ENCODE results near the gene ZNF827.

The ZNF827 gene

GRCh38 chr4:145774473-145774872, 164.2 kb downstream of the ZNF827 start:
- H3K27me3 ChIP-seq (ENCODE audit: control insufficient read depth, insufficient read depth, low read length), result no peaks in the 10 kb centered on the region
- H3K4me3 ChIP-seq (ENCODE audit: low read depth, low read length), result no peak overlapping the region
- H3K9me3 ChIP-seq (ENCODE audit: control insufficient read depth, low read length), result no peaks in the 10 kb centered on the region
- no peak overlapping the region for H3K27ac ChIP-seq
- H3K4me2 ChIP-seq (ENCODE audit: low read length), result no peak overlapping the region
- no peak overlapping the region for H3K9ac ChIP-seq
- no peaks in the 10 kb centered on the region for H3K36me3 ChIP-seq (ENCODE audit: control insufficient read depth, insufficient read depth, low read length)
- no peaks in the 10 kb centered on the region for H3K4me1 ChIP-seq
- no peak overlapping the region for H2AFZ ChIP-seq
- no peaks in the 10 kb centered on the region for H3K79me2 ChIP-seq
- TF ChIP-seq CTCF (IDR thresholded peaks at IDR 0.05), result no peak

GRCh38 chr4:145773581-145774234, 164.9 kb downstream of the ZNF827 start:
- no peak overlapping the region for H2AFZ ChIP-seq
- H3K4me2 ChIP-seq (ENCODE audit: low read length), result no peak overlapping the region
- TF ChIP-seq CTCF (IDR thresholded peaks at IDR 0.05), result no peak
- no peaks in the 10 kb centered on the region for H3K27me3 ChIP-seq (ENCODE audit: control insufficient read depth, insufficient read depth, low read length)
- no peaks in the 10 kb centered on the region for H3K79me2 ChIP-seq
- no peaks in the 10 kb centered on the region for H3K36me3 ChIP-seq (ENCODE audit: control insufficient read depth, insufficient read depth, low read length)
- H3K4me1 ChIP-seq, result no peaks in the 10 kb centered on the region
- no peak overlapping the region for H3K9ac ChIP-seq
- H3K4me3 ChIP-seq (ENCODE audit: low read depth, low read length), result no peak overlapping the region
- no peak overlapping the region for H3K27ac ChIP-seq
- no peaks in the 10 kb centered on the region for H3K9me3 ChIP-seq (ENCODE audit: control insufficient read depth, low read length)

- Histone ChIP-seq H3K4me3 (ENCODE audit: low read depth, low read length) (no peak overlapping the region), H2AFZ (no peak overlapping the region), H3K27ac (no peak overlapping the region), H3K4me2 (ENCODE audit: low read length) (no peak overlapping the region), H3K27me3 (ENCODE audit: control insufficient read depth, insufficient read depth, low read length) (no peaks in the 10 kb centered on the region), H3K9ac (no peak overlapping the region), H3K36me3 (ENCODE audit: control insufficient read depth, insufficient read depth, low read length) (no peaks in the 10 kb centered on the region), H3K9me3 (ENCODE audit: control insufficient read depth, low read length) (no peaks in the 10 kb centered on the region), H3K79me2 (no peaks in the 10 kb centered on the region), H3K4me1 (no peaks in the 10 kb centered on the region)
- no peak for TF ChIP-seq CTCF (IDR thresholded peaks at IDR 0.05)
These were observed 166.3 kb downstream of the ZNF827 start for GRCh38 chr4:145772347-145772746.

- no peaks in the 10 kb centered on the region for H3K79me2 ChIP-seq
- H3K4me2 ChIP-seq (ENCODE audit: low read length), result no peak overlapping the region
- no peak overlapping the region for H3K27ac ChIP-seq
- no peaks in the 10 kb centered on the region for H3K9me3 ChIP-seq (ENCODE audit: control insufficient read depth, low read length)
- no peak overlapping the region for H3K4me3 ChIP-seq (ENCODE audit: low read depth, low read length)
- no peaks in the 10 kb centered on the region for H3K4me1 ChIP-seq
- TF ChIP-seq CTCF (IDR thresholded peaks at IDR 0.05), result no peak
- no peak overlapping the region for H2AFZ ChIP-seq
- no peaks in the 10 kb centered on the region for H3K36me3 ChIP-seq (ENCODE audit: control insufficient read depth, insufficient read depth, low read length)
- H3K27me3 ChIP-seq (ENCODE audit: control insufficient read depth, insufficient read depth, low read length), result no peaks in the 10 kb centered on the region
- no peak overlapping the region for H3K9ac ChIP-seq
These were observed 168.5 kb downstream of the ZNF827 start for GRCh38 chr4:145770124-145770523.

- H3K27ac ChIP-seq, result no peak overlapping the region
- no peaks in the 10 kb centered on the region for H3K9me3 ChIP-seq (ENCODE audit: control insufficient read depth, low read length)
- H3K79me2 ChIP-seq, result no peaks in the 10 kb centered on the region
- TF ChIP-seq CTCF (IDR thresholded peaks at IDR 0.05), result no peak
- no peaks in the 10 kb centered on the region for H3K36me3 ChIP-seq (ENCODE audit: control insufficient read depth, insufficient read depth, low read length)
- H3K27me3 ChIP-seq (ENCODE audit: control insufficient read depth, insufficient read depth, low read length), result no peaks in the 10 kb centered on the region
- no peak overlapping the region for H2AFZ ChIP-seq
- no peak overlapping the region for H3K4me3 ChIP-seq (ENCODE audit: low read depth, low read length)
- no peak overlapping the region for H3K4me2 ChIP-seq (ENCODE audit: low read length)
- H3K9ac ChIP-seq, result no peak overlapping the region
- H3K4me1 ChIP-seq, result no peaks in the 10 kb centered on the region
These were observed 169.1 kb downstream of the ZNF827 start for GRCh38 chr4:145769450-145770037.
